Measurements from ENCODE around the gene PRRC2C. TPM values are rescaled to one million over a fixed set of nuclear protein-coding genes. Genes with fewer than 3 reads are reported as not detected.
"Not testable (repeated sequence)": the region's sequence is repeated elsewhere in the genome, so short reads cannot be mapped to it uniquely, and the experiment has no call there.

PRRC2C gene
- 100 to 1,000 TPM; 136 to 142 TPM for total RNA-seq

GRCh38 chr1:171485375-171486047 lies at the start of gene PRRC2C:
TSS of gene PRRC2C (plus strand) at chr1:171485530. CDS start at chr1:171512089, 26,559 bp downstream.
- peak within 1 kb of the TSS; percentile 95 to 98 for H3K9ac ChIP-seq (ENCODE audit: low read depth in 2 of 2, low read length in 2 of 2)
- peak within 1 kb of the TSS; percentile 100 for H3K27ac ChIP-seq
- no peaks in the 10 kb centered on the region for H3K36me3 ChIP-seq
- H3K4me1 ChIP-seq, result peaks cover 15% of the 10 kb centered on the region
- no peaks in the 10 kb centered on the region for H3K9me3 ChIP-seq
- TF ChIP-seq, protein P1, sequence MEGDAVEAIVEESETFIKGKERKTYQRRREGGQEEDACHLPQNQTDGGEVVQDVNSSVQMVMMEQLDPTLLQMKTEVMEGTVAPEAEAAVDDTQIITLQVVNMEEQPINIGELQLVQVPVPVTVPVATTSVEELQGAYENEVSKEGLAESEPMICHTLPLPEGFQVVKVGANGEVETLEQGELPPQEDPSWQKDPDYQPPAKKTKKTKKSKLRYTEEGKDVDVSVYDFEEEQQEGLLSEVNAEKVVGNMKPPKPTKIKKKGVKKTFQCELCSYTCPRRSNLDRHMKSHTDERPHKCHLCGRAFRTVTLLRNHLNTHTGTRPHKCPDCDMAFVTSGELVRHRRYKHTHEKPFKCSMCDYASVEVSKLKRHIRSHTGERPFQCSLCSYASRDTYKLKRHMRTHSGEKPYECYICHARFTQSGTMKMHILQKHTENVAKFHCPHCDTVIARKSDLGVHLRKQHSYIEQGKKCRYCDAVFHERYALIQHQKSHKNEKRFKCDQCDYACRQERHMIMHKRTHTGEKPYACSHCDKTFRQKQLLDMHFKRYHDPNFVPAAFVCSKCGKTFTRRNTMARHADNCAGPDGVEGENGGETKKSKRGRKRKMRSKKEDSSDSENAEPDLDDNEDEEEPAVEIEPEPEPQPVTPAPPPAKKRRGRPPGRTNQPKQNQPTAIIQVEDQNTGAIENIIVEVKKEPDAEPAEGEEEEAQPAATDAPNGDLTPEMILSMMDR (IDR thresholded peaks at IDR 0.05), result no peak
- no peaks in the 10 kb centered on the region for H3K27me3 ChIP-seq
- peak within 1 kb of the TSS; percentile 89 for H3K4me3 ChIP-seq
- intact Hi-C loops (cut with DNase I), result no loop called here
- peak; percentile 97 for DNase-seq

GRCh38 chr1:171438441-171438840 lies 46.9 kb upstream of the PRRC2C start:
- H3K4me1 ChIP-seq, result no peaks in the 10 kb centered on the region
- intact Hi-C loops (cut with DNase I), result no loop called here
- DNase-seq, result peak; percentile 24
- H3K27ac ChIP-seq, result no peak overlapping the region
- H3K27me3 ChIP-seq, result no peaks in the 10 kb centered on the region
- H3K9me3 ChIP-seq, result no peaks in the 10 kb centered on the region
- no peak overlapping the region for H3K4me3 ChIP-seq
- H3K9ac ChIP-seq (ENCODE audit: low read depth in 2 of 2, low read length in 2 of 2), result no peak overlapping the region
- no peaks in the 10 kb centered on the region for H3K36me3 ChIP-seq
- TF ChIP-seq, protein P1 (IDR thresholded peaks at IDR 0.05), result no peak

DNA sequence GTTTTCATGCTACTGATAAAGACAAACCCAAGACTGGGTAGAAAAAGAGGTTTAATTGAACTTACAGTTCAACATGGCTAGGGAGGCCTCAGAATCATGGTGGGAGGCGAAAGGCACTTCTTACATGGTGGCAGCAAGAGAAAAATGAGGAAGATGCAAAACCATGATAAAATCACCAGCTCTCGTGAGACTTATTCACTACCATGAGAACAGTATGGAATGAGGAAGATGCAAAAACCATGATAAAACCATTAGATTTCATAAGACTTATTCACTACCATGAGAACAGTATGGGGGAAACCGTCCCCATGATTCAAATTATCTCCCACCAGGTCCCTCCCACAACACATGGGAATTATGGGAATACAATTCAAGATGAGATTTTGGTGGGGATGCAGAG lies 45.1 kb upstream of the PRRC2C start:
- H3K27me3 ChIP-seq; H3K27ac ChIP-seq; H3K9ac ChIP-seq (ENCODE audit: low read depth in 2 of 2, low read length in 2 of 2); H3K4me3 ChIP-seq; intact Hi-C loops (cut with DNase I); H3K4me1 ChIP-seq; H3K9me3 ChIP-seq; DNase-seq; H3K36me3 ChIP-seq: not testable (repeated sequence)

DNA sequence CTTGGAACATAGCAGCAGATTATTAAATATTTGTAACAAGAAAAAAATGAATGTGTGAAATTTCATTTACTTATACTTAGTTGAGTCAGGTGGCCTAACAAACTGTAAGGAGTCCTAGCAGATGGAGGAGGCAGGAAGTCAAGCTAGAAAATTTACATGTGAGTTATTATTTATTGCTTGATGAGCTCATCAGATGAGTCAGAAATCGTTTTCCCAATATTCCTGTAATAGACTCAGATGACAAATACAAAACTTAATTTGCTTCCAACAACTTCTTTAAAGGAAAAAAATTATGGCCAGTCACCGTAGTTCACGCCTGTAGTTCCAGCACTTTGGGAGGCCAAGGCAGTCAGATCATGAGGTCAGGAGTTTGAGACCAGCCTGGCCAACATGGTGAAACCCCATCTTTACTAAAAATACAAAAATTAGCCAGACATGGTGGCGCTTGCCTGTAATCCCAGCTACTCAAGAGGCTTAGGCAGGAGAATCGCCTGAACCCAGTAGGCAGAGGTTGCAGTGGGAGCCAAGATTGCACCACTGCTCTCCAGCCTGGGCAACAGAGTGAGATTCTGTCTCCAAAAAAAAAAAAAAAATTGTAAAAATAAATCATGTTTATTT lies 43.9 kb upstream of the PRRC2C start:
- DNase-seq; intact Hi-C loops (cut with DNase I); H3K4me1 ChIP-seq; H3K36me3 ChIP-seq; H3K27me3 ChIP-seq; H3K27ac ChIP-seq; H3K9ac ChIP-seq (ENCODE audit: low read depth in 2 of 2, low read length in 2 of 2); H3K4me3 ChIP-seq; H3K9me3 ChIP-seq: not testable (repeated sequence)

DNA sequence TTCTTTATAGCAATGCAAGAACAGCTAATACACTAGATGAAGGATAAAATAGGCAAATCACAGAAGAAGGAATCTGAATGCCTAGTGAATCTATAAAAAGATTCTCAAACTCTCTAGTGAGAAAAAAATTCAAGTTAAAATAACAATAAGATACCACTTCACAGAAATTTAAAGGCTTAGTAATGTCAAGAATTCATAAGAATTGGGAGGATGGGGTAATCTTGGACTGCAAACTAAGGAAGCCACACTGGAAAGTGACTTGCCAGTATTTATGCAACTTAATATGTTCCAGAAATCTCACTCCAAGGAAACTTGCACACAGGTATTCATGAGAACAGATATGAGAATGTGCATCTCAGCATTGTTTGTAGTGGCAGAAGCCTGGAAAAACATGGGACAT lies 38.9 kb upstream of the PRRC2C start:
- DNase-seq, result no peak
- intact Hi-C loops (cut with DNase I), result no loop called here
- no peaks in the 10 kb centered on the region for H3K27me3 ChIP-seq
- H3K36me3 ChIP-seq, result no peaks in the 10 kb centered on the region
- no peaks in the 10 kb centered on the region for H3K4me1 ChIP-seq
- H3K27ac ChIP-seq, result no peak overlapping the region
- TF ChIP-seq, protein P1 (IDR thresholded peaks at IDR 0.05), result no peak
- no peak overlapping the region for H3K9ac ChIP-seq (ENCODE audit: low read depth in 2 of 2, low read length in 2 of 2)
- no peak overlapping the region for H3K4me3 ChIP-seq
- H3K9me3 ChIP-seq, result no peaks in the 10 kb centered on the region

DNA sequence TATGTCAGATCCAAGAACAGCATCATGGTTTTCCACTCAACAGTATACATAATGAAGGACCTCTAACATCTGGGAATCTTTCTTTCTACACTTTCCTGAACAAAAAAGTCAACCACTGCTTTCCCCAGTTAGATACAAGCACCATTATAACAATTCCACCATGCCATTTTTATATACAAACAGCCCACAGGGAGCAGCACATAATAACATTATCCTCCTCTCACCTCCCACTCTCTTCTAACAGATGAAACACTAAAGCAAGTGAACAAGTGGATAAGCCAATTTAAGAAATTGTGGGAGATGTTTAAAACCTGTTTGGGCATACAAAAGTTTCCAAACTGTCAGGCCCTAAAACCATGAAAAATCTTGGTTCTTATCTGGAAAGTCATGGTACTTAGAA lies 29.4 kb upstream of the PRRC2C start:
- Histone ChIP-seq H3K27ac (no peak overlapping the region), H3K27me3 (no peaks in the 10 kb centered on the region), H3K9me3 (no peaks in the 10 kb centered on the region), H3K4me3 (no peak overlapping the region), H3K36me3 (no peaks in the 10 kb centered on the region), H3K9ac (ENCODE audit: low read depth in 2 of 2, low read length in 2 of 2) (no peak overlapping the region), H3K4me1 (no peaks in the 10 kb centered on the region)
- intact Hi-C loops (cut with DNase I), result no loop called here
- no peak for DNase-seq
- TF ChIP-seq, protein P1 (IDR thresholded peaks at IDR 0.05), result no peak

Measured in colonic mucosa (tissue), 4 donors.